Activated naive CD8-positive, alpha-beta T cell (primary cell): ENCODE data around the gene GFRA1.
A peak's percentile ranks its signal among the peaks of the same experiment; 100 is the strongest.

Experiments used
- H3K27ac Mint-ChIP-seq: one replicate; pipeline ENCODE4 v1.8.0; 2021; ENCODE audit warnings: mixed read lengths
- H3K27me3 Mint-ChIP-seq: one replicate; pipeline ENCODE4 v1.8.0; 2021; ENCODE audit warnings: mixed read lengths
- H3K36me3 Mint-ChIP-seq: one replicate; pipeline ENCODE4 v1.8.0; 2021; ENCODE audit warnings: mixed read lengths
- H3K4me1 Mint-ChIP-seq: one replicate; pipeline ENCODE4 v1.8.0; 2021; ENCODE audit warnings: low read depth, mixed read lengths
- H3K4me3 Mint-ChIP-seq: one replicate; pipeline ENCODE4 v1.8.0; 2021; ENCODE audit warnings: mild to moderate bottlenecking, mixed read lengths
- H3K9me3 Mint-ChIP-seq: one replicate; pipeline ENCODE4 v1.8.0; 2021; ENCODE audit warnings: low read depth, mixed read lengths

GFRA1 gene

DNA sequence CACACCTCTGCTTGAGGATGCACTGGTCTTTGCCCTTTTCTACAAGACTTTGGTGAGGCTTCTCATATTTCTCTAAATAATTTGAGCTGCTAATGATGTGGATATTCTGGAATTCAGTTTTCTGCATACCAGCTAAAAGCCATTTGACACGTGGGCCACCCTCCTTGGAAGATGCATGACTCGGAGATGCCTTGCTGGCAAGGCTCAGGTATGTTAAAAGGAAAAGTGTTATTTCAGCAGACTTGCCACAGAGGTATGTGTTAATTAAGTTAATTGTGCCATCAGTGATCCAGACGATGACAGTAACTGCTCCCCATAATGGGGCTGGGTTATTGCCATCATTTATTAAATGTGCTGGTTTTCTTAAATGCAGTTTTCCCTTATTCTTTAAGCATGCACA is 8.8 kb upstream of the GFRA1 start:
- H3K4me3 Mint-ChIP-seq: no peak overlapping the region
- H3K9me3 Mint-ChIP-seq: no peaks in the 10 kb centered on the region
- no peaks in the 10 kb centered on the region for H3K4me1 Mint-ChIP-seq
- H3K27me3 Mint-ChIP-seq: peaks cover 5% of the 10 kb centered on the region
- H3K27ac Mint-ChIP-seq: no peak overlapping the region
- no peaks in the 10 kb centered on the region for H3K36me3 Mint-ChIP-seq

DNA sequence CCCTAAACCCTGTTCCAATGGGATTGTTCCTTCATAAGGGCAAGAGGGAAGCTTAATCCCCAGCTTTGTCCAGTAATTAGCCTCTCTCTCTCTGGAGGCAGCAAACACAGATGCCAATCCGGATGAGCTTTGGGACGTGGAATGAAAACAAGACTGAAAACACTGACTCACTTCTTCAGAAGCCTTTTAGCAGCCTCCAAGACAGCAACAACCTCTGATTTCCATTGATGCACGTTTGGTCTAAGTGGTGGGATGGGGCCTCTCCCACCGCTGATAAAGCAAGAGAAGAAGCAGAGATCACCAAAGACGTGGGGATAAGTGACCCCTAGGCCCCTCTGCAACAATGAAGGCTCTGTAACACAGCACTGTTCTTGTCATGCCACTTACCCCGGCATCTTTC is 5.8 kb upstream of the GFRA1 start:
- Mint-ChIP-seq H3K4me1 (peaks cover 5% of the 10 kb centered on the region), H3K36me3 (no peaks in the 10 kb centered on the region), H3K27ac (no peak overlapping the region), H3K27me3 (peaks cover 23% of the 10 kb centered on the region), H3K4me3 (no peak overlapping the region), H3K9me3 (no peaks in the 10 kb centered on the region)

DNA sequence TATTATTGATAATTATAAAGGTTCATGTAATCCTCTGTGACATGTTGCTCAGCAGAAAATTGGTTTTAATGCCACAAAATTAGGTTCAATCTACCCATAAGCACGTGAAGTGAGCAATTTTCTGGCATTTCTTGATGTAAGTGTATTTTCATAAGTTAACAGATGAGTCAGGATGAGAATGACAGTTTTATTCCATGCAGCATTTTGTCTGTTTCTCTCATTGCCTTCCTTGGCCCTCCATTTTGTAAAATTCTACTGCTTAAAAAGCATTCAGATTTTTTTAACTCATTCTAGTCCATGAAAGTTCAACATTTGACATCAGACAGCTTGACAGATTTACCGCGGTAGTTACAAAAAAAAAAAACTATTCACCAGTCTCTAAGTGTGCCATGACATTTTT is 4.0 kb upstream of the GFRA1 start:
- Mint-ChIP-seq H3K9me3 (no peaks in the 10 kb centered on the region), H3K27ac (no peak overlapping the region), H3K4me1 (peaks cover 11% of the 10 kb centered on the region), H3K36me3 (no peaks in the 10 kb centered on the region), H3K27me3 (peaks cover 27% of the 10 kb centered on the region), H3K4me3 (no peak overlapping the region)

DNA sequence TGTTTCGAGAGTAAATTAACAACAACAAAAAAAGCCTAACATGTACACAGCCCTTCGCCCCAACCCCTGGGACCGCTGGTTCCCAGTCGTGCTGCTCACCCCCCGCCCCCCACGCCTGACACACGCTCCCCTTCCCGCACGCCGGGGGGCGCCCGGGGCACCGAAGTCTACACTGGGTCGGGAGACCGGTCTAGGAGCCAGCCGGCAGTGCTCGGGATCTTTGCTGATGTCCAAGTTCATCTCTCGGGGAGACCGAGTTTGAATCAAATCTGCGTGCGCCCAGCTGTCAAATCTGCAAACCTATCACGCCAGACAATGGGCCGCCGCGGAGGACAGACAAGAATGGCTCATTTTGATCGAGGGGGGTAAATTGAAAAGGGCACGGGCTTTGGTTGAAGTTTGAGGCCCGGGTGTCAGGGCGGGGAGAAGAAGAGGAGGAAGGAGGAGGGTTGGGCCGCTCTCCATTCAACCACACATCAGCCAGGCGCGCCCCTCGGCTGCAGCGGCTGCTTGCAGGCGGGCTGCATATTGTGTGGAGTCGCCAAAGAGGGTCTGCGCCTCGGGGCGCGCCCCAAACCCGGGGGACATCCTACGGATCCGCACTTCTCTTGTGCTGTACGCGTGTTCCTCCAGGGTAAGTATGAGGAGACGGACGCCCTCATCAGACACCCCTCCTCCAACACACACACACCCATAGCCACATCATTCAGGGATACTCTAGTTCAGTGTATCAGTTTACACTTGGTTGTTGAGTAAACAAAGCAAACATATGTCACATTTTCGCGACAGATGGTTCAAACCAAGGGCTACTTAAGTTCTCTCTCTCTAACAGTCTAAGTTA is 1.3 kb upstream of the GFRA1 start:
- H3K27me3 Mint-ChIP-seq: peaks cover 36% of the 10 kb centered on the region
- H3K27ac Mint-ChIP-seq: no peak overlapping the region
- no peaks in the 10 kb centered on the region for H3K9me3 Mint-ChIP-seq
- peak overlapping the region; percentile 5 for H3K4me3 Mint-ChIP-seq
- peaks cover 13% of the 10 kb centered on the region for H3K4me1 Mint-ChIP-seq
- no peaks in the 10 kb centered on the region for H3K36me3 Mint-ChIP-seq

DNA sequence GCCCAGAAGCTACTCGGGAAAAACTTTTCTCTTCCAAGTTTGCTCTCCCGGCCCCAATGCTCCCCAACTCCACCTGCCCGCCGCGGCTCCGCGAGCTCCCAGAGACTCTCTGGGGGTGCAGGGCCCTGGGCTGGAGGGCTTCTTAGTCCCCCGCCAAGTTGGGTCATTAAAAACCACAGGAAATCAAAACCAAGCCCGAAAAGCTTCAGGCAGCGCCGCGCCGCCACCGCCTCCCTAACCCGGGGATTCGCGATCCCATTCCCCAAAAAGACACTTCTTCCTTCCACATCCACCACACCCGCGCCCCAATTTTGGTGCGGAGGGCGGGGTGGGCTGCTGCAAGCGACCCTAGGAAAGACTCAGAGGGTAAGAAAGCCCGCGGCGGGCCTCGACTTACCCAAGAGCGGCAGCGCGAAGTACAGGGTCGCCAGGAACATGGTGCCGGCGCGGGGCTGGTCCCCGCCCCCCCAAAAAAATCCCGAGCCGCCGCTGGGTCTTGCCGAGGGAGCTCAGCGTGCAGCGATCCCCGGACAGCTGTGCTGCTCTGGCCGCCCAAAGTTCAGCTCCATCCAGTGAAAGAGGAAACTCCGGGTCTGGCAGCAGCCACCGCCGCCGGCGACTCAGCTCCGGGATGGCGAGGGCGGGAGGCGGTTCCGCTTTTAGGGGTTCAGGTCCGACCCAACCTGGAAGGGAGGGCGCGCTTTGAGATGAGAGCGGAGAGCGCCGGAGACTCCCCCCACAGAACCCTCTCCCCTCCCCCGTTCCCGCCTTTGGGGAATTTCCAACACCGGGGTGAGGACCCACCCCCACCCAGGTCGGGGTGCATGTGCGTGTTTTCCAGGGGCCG is 1.2 kb downstream of the GFRA1 start:
- H3K27me3 Mint-ChIP-seq: peaks cover 37% of the 10 kb centered on the region

DNA sequence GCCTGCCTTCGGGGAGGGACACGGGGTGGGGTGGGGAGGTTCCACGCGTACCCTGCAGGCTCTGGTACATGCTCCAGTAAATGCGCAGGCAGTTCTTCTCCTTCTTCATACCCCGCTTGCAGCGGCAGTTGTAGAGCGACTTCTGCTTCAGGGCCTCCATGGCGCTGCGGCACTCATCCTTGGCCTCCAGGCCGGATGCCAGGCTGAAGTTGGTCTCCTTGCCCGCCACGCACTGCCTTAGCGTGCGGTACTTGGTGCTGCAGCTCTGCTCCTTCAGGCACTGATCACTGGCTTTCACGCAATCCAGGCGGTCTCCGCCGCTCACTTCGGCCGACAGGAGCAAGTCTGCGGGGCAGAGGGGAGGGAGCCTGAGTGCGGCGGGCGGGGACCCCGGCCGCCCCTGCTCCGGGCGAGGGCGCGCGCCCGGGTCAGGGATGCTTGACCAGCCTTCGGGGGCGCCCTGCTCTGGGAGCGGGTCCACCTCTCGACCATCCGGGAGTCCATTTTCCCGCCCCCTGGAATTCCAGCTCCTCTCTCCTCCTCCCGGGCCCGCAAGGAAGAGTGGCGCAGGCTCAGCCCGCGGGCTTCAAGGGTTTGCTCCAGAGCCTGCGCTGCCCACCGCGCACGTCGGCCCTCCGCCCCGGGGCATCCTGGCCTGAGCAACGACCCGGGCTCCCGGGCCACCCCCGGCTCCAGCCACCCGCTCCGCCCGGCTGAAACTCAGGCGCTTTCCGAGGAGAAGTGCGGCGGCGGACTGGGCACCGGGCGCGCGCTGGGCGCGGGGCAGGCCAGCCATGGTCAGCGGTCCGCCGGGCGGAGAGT is 2.0 kb downstream of the GFRA1 start:
- no peaks in the 10 kb centered on the region for H3K9me3 Mint-ChIP-seq
- peaks cover 38% of the 10 kb centered on the region for H3K27me3 Mint-ChIP-seq
- H3K36me3 Mint-ChIP-seq: no peaks in the 10 kb centered on the region
- H3K27ac Mint-ChIP-seq: no peak overlapping the region
- H3K4me3 Mint-ChIP-seq: no peak overlapping the region
- peaks cover 13% of the 10 kb centered on the region for H3K4me1 Mint-ChIP-seq

More for the DNA sequence above, 1.2 kb downstream of the GFRA1 start:
- H3K9me3 Mint-ChIP-seq: no peaks in the 10 kb centered on the region
- no peak overlapping the region for H3K4me3 Mint-ChIP-seq
- H3K4me1 Mint-ChIP-seq: peaks cover 13% of the 10 kb centered on the region
- no peak overlapping the region for H3K27ac Mint-ChIP-seq
- H3K36me3 Mint-ChIP-seq: no peaks in the 10 kb centered on the region

DNA sequence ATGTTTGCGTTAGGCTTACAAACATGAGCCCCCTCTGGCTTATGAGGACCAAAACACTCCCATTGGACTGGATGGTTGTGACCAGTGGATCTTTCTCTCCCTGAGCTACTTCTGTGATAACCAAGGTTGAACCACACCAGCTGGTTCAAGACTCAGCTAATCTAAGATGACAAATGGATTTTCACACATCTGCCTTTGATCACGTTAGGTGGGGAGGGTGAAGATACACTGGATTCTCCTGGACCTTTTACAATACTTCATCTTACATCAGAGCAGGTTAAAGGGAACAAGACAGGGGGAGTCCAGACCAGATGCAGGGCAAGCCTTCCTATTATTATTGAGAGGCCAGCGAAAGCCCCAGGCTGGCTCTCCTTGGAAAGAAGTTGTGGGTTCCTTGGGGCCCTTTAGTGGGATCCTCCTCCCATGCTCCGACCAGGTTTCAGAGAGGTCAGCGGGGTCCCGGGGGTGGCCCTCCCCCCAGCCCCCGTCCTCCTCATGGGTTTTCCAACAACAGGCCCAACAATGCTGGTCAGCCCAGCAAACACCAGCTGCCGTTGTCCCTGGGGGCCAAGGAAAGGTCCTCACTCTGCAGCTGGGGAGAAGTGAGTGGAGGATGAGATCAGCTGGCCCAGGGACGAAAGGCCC is 2.8 kb downstream of the GFRA1 start:
- Mint-ChIP-seq H3K27me3 (peaks cover 33% of the 10 kb centered on the region), H3K4me1 (peaks cover 13% of the 10 kb centered on the region), H3K36me3 (no peaks in the 10 kb centered on the region), H3K27ac (no peak overlapping the region), H3K4me3 (no peak overlapping the region), H3K9me3 (no peaks in the 10 kb centered on the region)

DNA sequence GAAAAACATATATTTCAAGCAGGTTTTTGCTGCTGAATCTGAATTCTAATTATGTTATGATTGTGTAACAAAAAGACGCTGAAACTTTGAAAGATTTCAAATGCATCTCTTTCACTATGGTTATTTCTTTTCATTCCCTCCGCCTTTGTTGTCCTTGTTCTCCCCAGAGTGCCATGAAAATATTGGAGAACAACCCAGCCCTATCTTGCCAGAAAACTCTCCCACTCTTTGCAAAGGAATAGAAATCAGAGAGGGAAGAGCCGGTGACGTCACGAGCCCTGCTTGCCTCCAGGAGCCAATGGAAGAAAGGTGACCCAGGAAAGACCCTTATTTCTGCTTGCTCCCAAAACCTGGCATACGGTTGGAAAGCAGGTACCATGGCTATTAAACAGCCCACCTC is 3.4 kb downstream of the GFRA1 start:
- H3K4me1 Mint-ChIP-seq: peaks cover 13% of the 10 kb centered on the region
- H3K4me3 Mint-ChIP-seq: no peak overlapping the region
- peaks cover 27% of the 10 kb centered on the region for H3K27me3 Mint-ChIP-seq

DNA sequence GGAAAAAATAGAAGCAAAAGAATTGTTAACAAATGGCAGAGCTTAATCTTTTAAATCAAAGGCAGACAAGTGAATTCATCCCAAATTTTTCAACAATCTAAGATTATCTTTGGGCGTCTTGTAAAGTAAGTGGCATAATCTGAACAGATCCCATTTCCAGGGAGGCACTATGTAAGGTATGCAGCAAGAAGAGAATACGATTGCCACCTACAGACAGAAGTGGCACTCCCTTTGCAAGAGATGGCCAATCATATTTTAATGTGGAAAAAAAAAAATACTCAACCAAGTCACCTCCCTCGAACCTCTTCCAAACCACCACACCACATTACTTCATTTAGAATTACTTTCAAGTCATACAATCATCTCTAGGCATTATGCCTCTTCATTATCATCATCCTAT is 4.0 kb downstream of the GFRA1 start:
- H3K9me3 Mint-ChIP-seq: no peaks in the 10 kb centered on the region
- peaks cover 21% of the 10 kb centered on the region for H3K27me3 Mint-ChIP-seq
- H3K4me3 Mint-ChIP-seq: no peak overlapping the region
- no peaks in the 10 kb centered on the region for H3K36me3 Mint-ChIP-seq
- H3K4me1 Mint-ChIP-seq: peaks cover 8% of the 10 kb centered on the region
- no peak overlapping the region for H3K27ac Mint-ChIP-seq

More for the DNA sequence above, 3.4 kb downstream of the GFRA1 start:
- no peak overlapping the region for H3K27ac Mint-ChIP-seq
- no peaks in the 10 kb centered on the region for H3K9me3 Mint-ChIP-seq
- H3K36me3 Mint-ChIP-seq: no peaks in the 10 kb centered on the region

DNA sequence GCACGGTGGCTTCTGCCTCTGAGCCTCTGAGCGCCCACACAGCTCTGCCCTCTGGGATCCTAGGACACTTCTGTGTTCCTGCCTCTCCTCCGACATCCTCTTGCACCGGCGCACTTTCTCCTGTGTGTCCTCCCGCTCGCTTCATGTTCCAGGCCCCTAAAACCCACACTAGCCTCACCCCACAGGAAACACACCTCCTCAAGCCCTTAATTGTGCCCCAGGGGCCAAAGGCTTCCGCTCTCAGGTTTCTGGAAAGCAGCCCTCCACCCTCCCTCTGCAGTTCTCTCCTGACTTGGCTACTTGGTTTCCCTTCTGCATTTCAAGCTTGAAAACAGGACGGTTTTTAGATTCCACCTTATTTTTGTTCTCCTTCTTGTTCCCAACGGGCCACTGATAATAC is 7.3 kb downstream of the GFRA1 start:
- no peaks in the 10 kb centered on the region for H3K9me3 Mint-ChIP-seq
- no peak overlapping the region for H3K4me3 Mint-ChIP-seq
- no peaks in the 10 kb centered on the region for H3K36me3 Mint-ChIP-seq
- no peak overlapping the region for H3K27ac Mint-ChIP-seq
- H3K27me3 Mint-ChIP-seq: peaks cover 17% of the 10 kb centered on the region
- no peaks in the 10 kb centered on the region for H3K4me1 Mint-ChIP-seq

DNA sequence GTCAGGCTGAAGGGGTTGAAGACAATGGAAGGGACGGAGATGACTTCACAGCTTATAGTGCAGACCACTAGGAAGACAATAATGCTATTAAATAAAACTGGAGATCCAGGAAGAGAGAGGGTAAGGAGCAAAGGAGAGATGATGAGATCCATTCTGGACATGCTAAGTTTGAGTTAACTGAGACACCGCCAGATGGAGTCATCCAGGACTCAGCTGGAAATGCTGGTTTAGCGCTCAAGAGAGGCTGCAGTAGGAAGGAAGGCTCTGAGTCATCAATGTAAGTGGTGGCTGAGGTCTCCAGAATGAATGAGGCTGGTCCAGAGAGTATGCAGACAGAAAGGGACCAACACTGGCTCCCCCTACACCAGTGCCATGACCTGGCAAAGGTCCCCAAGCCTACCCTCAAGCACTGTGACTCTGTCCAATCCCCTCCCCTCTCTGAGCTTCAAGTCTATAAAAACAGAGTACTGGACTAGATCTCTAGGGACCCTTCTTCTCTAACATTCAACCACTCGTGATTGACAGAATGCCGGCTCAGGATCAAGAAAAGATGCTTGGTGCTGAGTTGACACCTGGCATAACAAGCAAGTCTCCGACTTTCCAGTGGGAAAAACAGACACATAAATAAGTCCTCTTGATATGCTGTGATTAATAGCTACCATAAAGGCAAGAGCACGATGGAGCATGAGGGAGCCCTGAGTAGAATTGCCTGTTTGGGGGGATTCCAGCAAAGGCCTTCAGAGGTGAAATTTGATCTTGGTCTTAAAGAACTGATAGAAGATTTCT is 8.9 kb downstream of the GFRA1 start:
- H3K27ac Mint-ChIP-seq: no peak overlapping the region
- H3K27me3 Mint-ChIP-seq: peaks cover 7% of the 10 kb centered on the region
- H3K9me3 Mint-ChIP-seq: no peaks in the 10 kb centered on the region
- H3K4me3 Mint-ChIP-seq: no peak overlapping the region
- no peaks in the 10 kb centered on the region for H3K4me1 Mint-ChIP-seq
- no peaks in the 10 kb centered on the region for H3K36me3 Mint-ChIP-seq

DNA sequence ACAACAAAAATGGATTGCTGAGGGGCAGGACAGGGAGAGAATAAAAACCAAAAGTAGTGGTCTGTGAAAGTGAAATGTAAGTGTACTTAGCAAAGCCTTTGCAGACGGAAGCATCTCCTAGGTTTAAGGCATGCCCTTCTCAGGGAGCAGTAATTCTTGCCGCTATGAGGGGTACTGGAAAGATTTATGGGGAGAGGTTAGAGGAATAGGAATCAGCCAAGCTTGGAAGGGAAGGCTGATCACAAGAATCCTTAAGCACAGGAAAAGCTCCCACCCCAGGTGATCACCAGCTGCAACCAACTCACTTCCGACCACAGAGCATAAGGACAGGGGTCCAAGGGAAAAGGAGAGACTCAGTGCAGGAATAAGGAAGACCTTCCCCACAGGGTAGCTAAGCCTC is 10.3 kb downstream of the GFRA1 start:
- Mint-ChIP-seq H3K27me3 (peaks cover 5% of the 10 kb centered on the region), H3K27ac (no peak overlapping the region), H3K4me1 (no peaks in the 10 kb centered on the region), H3K9me3 (no peaks in the 10 kb centered on the region), H3K36me3 (no peaks in the 10 kb centered on the region), H3K4me3 (no peak overlapping the region)

DNA sequence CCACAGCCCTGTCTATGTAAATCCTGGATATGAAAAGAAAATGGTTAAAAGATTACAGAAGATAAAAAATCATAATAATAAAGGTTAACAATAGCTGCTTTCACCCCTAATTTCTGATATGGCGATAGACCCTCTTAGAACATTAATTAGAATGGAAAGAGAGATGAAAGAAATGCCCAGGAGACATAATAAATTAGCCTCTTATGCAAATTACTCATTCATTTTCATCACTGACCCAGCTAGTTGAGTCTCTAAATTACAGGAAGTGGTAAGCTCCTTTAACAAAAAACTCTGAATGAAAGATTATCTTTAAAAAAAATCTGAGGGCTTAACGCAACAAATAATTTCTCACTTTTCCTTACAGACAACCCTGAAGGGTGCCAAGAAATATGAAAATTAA is 12.4 kb downstream of the GFRA1 start:
- Mint-ChIP-seq H3K4me3 (no peak overlapping the region), H3K4me1 (no peaks in the 10 kb centered on the region), H3K27ac (no peak overlapping the region), H3K36me3 (no peaks in the 10 kb centered on the region), H3K27me3 (peaks cover 2% of the 10 kb centered on the region), H3K9me3 (no peaks in the 10 kb centered on the region)

DNA sequence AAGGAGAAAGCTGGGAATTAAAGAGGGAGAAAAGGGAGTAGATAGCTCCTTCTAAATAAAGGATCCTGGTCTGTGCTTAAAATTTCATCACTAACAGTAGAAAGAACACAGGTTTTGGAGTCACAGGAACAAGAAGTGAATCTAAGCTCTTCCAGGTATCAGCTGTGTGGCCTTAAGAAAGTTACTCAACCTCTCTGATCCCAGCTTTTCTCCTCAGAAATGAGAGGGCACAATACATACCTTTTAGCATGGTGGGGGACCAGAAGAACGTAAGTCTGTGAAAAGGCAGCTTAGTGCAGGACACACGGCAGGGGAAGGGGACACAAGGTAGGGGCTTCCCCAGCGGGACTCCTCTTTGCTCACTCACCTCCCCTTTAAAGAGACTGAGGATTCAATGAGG is 13.4 kb downstream of the GFRA1 start:
- no peaks in the 10 kb centered on the region for H3K9me3 Mint-ChIP-seq
- no peaks in the 10 kb centered on the region for H3K36me3 Mint-ChIP-seq
- H3K27ac Mint-ChIP-seq: no peak overlapping the region
- H3K4me3 Mint-ChIP-seq: no peak overlapping the region
- no peaks in the 10 kb centered on the region for H3K4me1 Mint-ChIP-seq
- H3K27me3 Mint-ChIP-seq: peaks cover 2% of the 10 kb centered on the region
